K562 (cell line): Measurements from ENCODE around the gene CHST7. TPM values are rescaled to one million over a fixed set of nuclear protein-coding genes. Genes with fewer than 3 reads are reported as not detected.

Source experiments
- ARID3A ChIP-seq: IDR thresholded peaks from 2 replicates; pipeline ENCODE4 v1.6.1; 2012; ENCODE audit warnings: low read depth, low read length, improper control_type of control experiment, borderline replicate concordance
- CBFA2T3 ChIP-seq: fragments of 450-650 bp; IDR thresholded peaks from 2 replicates; pipeline ENCODE4 v1.6.1; 2017
- EWSR1 ChIP-seq: fragments of 450-650 bp; IDR thresholded peaks from 2 replicates; pipeline ENCODE4 v1.6.1; 2018; ENCODE audit warnings: borderline replicate concordance, mild to moderate bottlenecking, low read depth, moderate library complexity; ENCODE audit not compliant: partially characterized antibody
- FIP1L1 ChIP-seq: fragments of 200-400 bp; formaldehyde crosslinking; IDR thresholded peaks from 2 replicates; pipeline ENCODE4 v1.6.1; 2018; ENCODE audit warnings: mild to moderate bottlenecking, low read depth, low read length; ENCODE audit not compliant: poor library complexity, severe bottlenecking
- FUS ChIP-seq: fragments of 200-400 bp; formaldehyde crosslinking; optimal IDR thresholded peaks from 2 replicates; pipeline ENCODE3; 2017; ENCODE audit warnings: low read depth, low read length
- JUND ChIP-seq, 2 experiments: IDR thresholded peaks; 2 replicates in 1 of 2; 3 replicates in 1 of 2; pipeline ENCODE4 v1.6.1; 2011; ENCODE audit warnings: borderline replicate concordance in 2 of 2, low read depth in 2 of 2, low read length in 2 of 2, improper control_type of control experiment in 1 of 2, missing biosample characterization in 1 of 2, missing genetic modification characterization in 1 of 2, missing genetic modification reagents in 1 of 2
- MTA3 ChIP-seq: fragments of 450-650 bp; formaldehyde crosslinking; IDR thresholded peaks from 2 replicates; pipeline ENCODE4 v1.6.1; 2017; ENCODE audit warnings: mild to moderate bottlenecking, borderline replicate concordance
- RBM14 ChIP-seq: fragments of 200-400 bp; formaldehyde crosslinking; IDR thresholded peaks from 2 replicates; pipeline ENCODE4 v1.6.1; 2018; ENCODE audit warnings: low read depth, mild to moderate bottlenecking, low read length, moderate library complexity, borderline replicate concordance; ENCODE audit not compliant: insufficient read depth
- RBM17 ChIP-seq: fragments of 200-400 bp; formaldehyde crosslinking; IDR thresholded peaks from 2 replicates; pipeline ENCODE4 v1.6.1; 2017; ENCODE audit warnings: low read depth, mild to moderate bottlenecking, low read length, borderline replicate concordance
- RBM34 ChIP-seq: fragments of 200-400 bp; formaldehyde crosslinking; IDR thresholded peaks from 2 replicates; pipeline ENCODE4 v1.6.1; 2018; ENCODE audit warnings: low read length, borderline replicate concordance; ENCODE audit not compliant: insufficient read depth
- TAF15 ChIP-seq: fragments of 200-400 bp; formaldehyde crosslinking; IDR thresholded peaks from 2 replicates; pipeline ENCODE4 v1.6.1; 2017; ENCODE audit warnings: mild to moderate bottlenecking, low read depth, low read length, moderate library complexity
- TCF3 ChIP-seq: sonication (generic); formaldehyde crosslinking; IDR thresholded peaks from 2 replicates; pipeline ENCODE4 v1.4.0; 2020; ENCODE audit warnings: mild to moderate bottlenecking, missing genetic modification reagents
- TCF7L2 ChIP-seq: fragments of 150-350 bp; IDR thresholded peaks from 2 replicates; pipeline ENCODE4 v1.6.1; 2016; ENCODE audit warnings: low read depth, mild to moderate bottlenecking, low read length, moderate library complexity
- TEAD1 ChIP-seq, 2 experiments: fragments of 450-650 bp in 1 of 2; sonication (generic) in 1 of 2; formaldehyde crosslinking; IDR thresholded peaks; 2 replicates each; pipeline versions ENCODE4 v1.4.0 to v1.8.0; 2020 to 2022; ENCODE audit warnings: mild to moderate bottlenecking in 2 of 2, missing genetic modification reagents in 1 of 2
- ZNF146 ChIP-seq: IDR thresholded peaks from one replicate; pipeline ENCODE4 v1.6.1; 2018; ENCODE audit warnings: missing compliant biosample characterization; ENCODE audit not compliant: unreplicated experiment
- ZNF23 ChIP-seq: fragments of 250-450 bp; sonication (Bioruptor Pico); IDR thresholded peaks from 2 replicates; pipeline ENCODE4 v1.4.0; 2020; ENCODE audit warnings: mild to moderate bottlenecking
- ZNF311 ChIP-seq: fragments of 250-450 bp; sonication (Bioruptor Pico); IDR thresholded peaks from 2 replicates; pipeline ENCODE4 v1.4.0; 2020; ENCODE audit warnings: mild to moderate bottlenecking, moderate library complexity
- ZNF609 ChIP-seq: sonication (generic); formaldehyde crosslinking; IDR thresholded peaks from 2 replicates; pipeline ENCODE4 v1.8.1; 2023; ENCODE audit warnings: missing genetic modification reagents, mild to moderate bottlenecking, borderline replicate concordance
- polyA plus RNA-seq, 8 experiments: library from polyadenylated mRNA; depleted of rRNA in 4 of 8; stranded (reverse) in 5 of 8; unstranded in 3 of 8; fragments of >200 nt; fragmentation: Nextera tagmentation in 2 of 8; fragmentation: Illumina TruSeq in 1 of 8; extraction: Ambion mirVana in 2 of 8; extraction: Trizol in 1 of 8; gene quantifications; 2 replicates each; pipeline versions ENCODE4 v1.2.1 to v1.2.3, GENCODE V29; 2011 to 2014; ENCODE audit warnings: inconsistent platforms in 1 of 8, missing spikeins in 1 of 8
- total RNA-seq, 7 experiments: library from RNA; depleted of rRNA in 6 of 7; stranded (reverse); fragments of >200 nt in 6 of 7; fragmentation: Illumina TruSeq in 2 of 7; extraction: Trizol in 2 of 7; gene quantifications; 2 replicates each; pipeline versions ENCODE4 v1.2.1 to v1.2.3, GENCODE V29; 2011 to 2021; ENCODE audit warnings: low replicate concordance in 1 of 7
- TF ChIP-seq, protein P1 (sequence below): sonication (generic); formaldehyde crosslinking; IDR thresholded peaks from 2 replicates; pipeline ENCODE4 v1.8.1; 2023; ENCODE audit warnings: mild to moderate bottlenecking, missing genetic modification reagents

Gene CHST7
- total and polyA plus RNA-seq, 9 of the 15 experiments (the other 6 are each of a cell fraction or from before 2014, with no cell fraction given): 0.04 to 0.41 (median 0.09) TPM; not detected in 2

DNA sequence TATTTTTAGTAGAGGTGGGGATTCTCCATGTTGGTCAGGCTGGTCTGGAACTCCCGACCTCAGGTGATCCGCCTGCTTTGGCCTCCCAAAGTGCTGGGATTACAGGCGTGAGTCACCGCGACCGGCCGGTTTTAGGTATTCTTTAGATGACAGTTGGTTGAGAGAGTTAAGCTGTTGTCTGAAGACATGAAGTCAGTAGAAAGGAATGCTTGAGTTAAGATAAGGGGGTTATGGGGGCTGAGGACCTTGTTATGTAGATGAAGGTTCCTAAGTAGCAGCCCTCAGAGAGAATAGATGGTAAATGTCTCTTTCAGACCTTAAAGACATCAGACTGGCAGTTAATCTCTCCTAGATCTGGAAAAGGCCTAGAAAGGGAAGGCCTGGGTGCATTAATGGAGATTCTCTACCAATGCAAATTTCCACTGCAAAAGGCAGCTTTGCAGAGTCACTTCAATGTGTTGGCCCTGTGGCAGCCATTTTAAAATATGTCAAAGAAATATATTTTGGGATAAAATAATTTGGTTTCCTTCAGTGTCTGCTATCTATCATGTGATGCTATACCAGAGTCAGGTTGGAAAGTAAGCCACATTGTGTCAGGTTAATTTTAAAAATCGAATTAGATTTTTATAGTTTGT is 22.0 kb upstream of the CHST7 start (continued):
- TF ChIP-seq, protein P1, sequence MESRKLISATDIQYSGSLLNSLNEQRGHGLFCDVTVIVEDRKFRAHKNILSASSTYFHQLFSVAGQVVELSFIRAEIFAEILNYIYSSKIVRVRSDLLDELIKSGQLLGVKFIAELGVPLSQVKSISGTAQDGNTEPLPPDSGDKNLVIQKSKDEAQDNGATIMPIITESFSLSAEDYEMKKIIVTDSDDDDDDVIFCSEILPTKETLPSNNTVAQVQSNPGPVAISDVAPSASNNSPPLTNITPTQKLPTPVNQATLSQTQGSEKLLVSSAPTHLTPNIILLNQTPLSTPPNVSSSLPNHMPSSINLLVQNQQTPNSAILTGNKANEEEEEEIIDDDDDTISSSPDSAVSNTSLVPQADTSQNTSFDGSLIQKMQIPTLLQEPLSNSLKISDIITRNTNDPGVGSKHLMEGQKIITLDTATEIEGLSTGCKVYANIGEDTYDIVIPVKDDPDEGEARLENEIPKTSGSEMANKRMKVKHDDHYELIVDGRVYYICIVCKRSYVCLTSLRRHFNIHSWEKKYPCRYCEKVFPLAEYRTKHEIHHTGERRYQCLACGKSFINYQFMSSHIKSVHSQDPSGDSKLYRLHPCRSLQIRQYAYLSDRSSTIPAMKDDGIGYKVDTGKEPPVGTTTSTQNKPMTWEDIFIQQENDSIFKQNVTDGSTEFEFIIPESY (CRISPR knock-in tag): no peak
- TF ChIP-seq RBM17 (no peak), TCF3 (CRISPR knock-in tag) (0 out of 2 replicates have a peak, but pooled peaks have one; percentile 17), TEAD1 (CRISPR knock-in tag; IDR thresholded peaks at IDR 0.05) (no peak), ARID3A (no peak), JUND (IDR thresholded peaks at IDR 0.05; ENCODE audit: borderline replicate concordance, low read depth, low read length) (no peak), JUND (tag; IDR thresholded peaks at IDR 0.05; ENCODE audit: borderline replicate concordance, low read depth, low read length) (peak; percentile 25; the same call in 2 of the 3 replicates), FUS (no peak), MTA3 (no peak), TAF15 (no peak), ZNF311 (CRISPR knock-in tag) (no peak), EWSR1 (no peak), CBFA2T3 (peak; percentile 56), ZNF609 (CRISPR knock-in tag) (no peak), TCF7L2 (no peak), RBM14 (no peak), RBM34 (no peak), ZNF146 (CRISPR knock-in tag) (no peak), FIP1L1 (no peak), ZNF23 (CRISPR knock-in tag) (no peak)
